ENCODE measurements around the gene NDUFS8.

The NDUFS8 gene

GRCh38 chr11:68076371-68077042, 46.0 kb downstream of the NDUFS8 start:
- in situ Hi-C loops (cut with HindIII; ENCODE audit: low sequenced_read_pairs), result no loop called here

GRCh38 chr11:68077617-68078582, 47.4 kb downstream of the NDUFS8 start:
- in situ Hi-C loops (cut with HindIII; ENCODE audit: low sequenced_read_pairs), result no loop called here

GRCh38 chr11:68080860-68081259, 50.4 kb downstream of the NDUFS8 start:
- in situ Hi-C loops (cut with HindIII; ENCODE audit: low sequenced_read_pairs), result no loop called here

GRCh38 chr11:68081691-68082090, 51.2 kb downstream of the NDUFS8 start:
- in situ Hi-C loops (cut with HindIII; ENCODE audit: low sequenced_read_pairs), result no loop called here

GRCh38 chr11:68082481-68082880, 52.0 kb downstream of the NDUFS8 start:
- in situ Hi-C loops (cut with HindIII; ENCODE audit: low sequenced_read_pairs), result no loop called here

- in situ Hi-C loops (cut with HindIII; ENCODE audit: low sequenced_read_pairs), result no loop called here
Observed at GRCh38 chr11:68083517-68083916, 53.0 kb downstream of the NDUFS8 start.

Data from DLD1 (cell line).